HG02798 (cell line): ENCODE data around the gene SERPINA1.
"Not testable (repeated sequence)": the region's sequence is repeated elsewhere in the genome, so short reads cannot be mapped to it uniquely, and the experiment has no call there.

Experiments used
- ATAC-seq: cut with Tn5 transposase; IDR thresholded peaks from one replicate; pipeline ENCODE4 v1.9.1; 2021; ENCODE audit warnings: mild to moderate bottlenecking; ENCODE audit not compliant: unreplicated experiment, poor library complexity

Gene SERPINA1

DNA sequence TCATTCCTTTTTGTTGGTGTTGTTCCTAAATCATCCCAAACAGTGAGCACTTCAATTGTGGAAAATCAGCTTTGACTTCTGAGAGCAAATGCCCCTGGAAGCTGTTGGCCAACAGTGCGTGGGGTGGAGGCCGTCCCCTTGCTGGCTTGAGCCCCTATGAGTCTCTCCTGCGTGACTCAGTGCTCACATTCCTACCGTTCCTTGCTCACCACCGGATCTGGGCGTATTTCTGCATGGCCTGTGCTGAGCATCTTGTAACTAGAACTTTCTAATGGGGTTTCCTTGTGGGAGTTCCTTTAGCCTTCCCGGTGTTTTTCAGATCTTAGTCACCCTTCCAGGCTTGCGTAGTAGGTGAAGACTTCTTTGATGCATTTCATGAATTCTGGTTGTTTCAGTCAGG lies 14.7 kb downstream of the SERPINA1 start:
- ATAC-seq, result no peak

DNA sequence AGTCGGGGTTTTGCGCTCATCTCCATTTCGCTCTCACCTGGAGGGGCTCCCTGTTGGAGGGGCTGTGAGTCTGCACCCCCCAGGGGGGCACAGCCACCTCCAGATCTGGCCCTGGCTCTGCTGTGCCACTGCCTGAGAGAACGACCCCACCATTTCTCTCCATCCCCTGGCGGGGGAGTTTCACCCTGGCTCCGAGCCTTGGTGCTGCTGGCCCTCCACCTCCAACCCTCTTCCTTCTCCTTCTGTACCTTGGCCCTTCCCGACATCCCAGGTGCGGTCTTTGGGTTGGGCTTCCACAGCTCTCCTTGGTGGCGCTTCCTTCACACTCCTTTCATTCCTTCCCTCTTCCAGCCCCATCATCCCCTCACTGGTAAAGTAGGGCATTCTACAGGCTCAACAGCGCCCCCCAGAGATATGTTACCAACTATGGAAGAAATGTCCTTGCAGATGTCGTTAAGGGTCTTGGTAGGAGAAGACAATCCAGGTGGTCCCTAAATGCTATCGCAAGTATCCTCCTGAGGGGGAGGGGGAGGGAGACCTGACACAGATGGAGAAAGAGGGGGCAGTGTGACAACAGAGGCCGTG lies 16.3 kb downstream of the SERPINA1 start:
- no peak for ATAC-seq

DNA sequence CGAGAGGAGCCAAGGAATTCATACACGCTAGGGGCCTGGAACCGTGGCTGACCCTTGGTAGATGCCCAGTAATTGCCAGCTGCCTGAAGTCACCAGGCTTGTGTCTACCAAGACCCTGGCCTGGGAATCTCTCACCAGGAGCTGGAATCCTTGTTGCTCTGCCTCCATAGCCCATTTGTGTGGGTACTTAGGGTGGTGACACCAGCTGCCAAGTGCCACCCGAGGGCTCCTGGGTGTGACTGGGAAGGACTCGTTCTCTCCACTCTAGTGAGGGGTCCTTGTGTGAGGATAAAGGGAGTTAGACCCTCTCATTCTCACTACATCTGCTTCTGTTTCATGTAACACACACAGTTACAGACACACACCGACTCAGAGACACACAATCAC lies 17.9 kb downstream of the SERPINA1 start:
- ATAC-seq, result no peak

DNA sequence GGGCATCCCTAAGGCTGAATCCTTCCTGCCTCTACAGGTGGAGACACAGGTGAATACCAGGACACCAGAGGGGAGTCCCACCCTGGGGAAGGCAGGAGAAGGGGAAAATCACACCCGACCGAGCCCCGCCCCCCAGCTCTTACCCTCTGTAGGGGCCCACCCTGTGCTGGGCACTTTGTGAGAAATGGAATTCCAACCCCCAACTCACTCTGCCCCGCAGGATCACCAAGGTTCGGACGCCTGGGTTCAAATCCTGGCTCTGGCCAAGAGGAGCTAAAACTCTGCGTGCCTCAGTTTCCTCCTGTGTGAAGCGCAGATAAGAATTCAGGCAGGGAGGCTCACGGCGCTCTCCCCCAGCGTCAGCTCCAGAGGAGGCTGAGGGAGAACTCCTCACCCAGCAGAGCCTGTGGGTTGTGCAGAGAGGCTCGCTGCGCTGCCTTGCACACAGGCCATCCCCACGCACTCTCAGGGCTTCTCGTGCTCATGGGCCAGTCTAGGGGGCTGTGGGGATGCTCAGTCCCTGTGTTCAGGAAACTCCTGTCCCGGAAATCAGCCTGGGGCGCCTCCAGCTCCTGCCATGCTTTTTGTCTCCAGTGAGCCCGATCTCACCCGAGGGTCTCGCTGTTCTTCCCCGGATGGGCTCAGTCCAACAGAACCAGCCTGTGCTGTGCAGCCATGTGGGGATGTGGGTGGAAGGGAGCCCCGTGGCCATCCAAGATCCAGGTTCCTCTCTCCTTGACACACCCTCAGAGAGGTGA lies 18.5 kb downstream of the SERPINA1 start:
- ATAC-seq, result not testable (repeated sequence)

DNA sequence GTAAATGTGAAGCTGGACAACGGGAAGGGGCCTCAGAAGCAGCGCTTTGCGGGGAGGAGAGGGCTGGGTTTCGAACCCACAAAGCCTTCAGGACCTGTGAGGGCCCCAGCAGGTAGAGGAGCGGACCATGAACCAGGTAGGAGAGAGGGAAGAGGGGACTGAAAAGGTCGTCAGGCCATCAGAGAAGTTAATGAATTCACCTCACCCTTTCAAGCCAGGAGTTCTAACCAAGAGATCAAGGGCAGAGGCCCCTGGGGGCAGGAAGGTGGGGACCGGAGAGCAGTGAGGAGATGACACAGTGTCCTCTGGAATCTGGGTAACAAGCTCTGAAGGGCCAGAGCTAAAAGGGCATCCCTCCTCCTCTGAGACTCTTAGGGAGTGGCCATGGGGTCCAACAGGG lies 19.4 kb downstream of the SERPINA1 start:
- ATAC-seq, result no peak

DNA sequence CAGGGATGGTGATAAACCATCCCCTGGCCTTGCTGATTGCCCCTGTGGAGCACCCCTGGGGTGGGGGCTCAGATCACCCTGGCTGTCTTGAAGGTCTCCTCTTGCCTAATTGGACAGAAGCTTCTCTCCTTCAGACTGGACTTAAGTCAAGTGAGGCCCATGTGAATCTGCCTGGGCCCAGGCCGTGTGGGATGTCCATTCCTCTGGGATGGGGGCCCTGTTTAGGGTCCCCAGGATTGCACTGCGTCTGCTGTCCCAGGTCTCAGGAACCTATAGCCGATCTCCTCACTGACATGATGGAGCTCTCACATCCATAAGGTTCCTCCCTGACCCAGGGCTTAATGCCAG lies 20.2 kb downstream of the SERPINA1 start:
- no peak for ATAC-seq

DNA sequence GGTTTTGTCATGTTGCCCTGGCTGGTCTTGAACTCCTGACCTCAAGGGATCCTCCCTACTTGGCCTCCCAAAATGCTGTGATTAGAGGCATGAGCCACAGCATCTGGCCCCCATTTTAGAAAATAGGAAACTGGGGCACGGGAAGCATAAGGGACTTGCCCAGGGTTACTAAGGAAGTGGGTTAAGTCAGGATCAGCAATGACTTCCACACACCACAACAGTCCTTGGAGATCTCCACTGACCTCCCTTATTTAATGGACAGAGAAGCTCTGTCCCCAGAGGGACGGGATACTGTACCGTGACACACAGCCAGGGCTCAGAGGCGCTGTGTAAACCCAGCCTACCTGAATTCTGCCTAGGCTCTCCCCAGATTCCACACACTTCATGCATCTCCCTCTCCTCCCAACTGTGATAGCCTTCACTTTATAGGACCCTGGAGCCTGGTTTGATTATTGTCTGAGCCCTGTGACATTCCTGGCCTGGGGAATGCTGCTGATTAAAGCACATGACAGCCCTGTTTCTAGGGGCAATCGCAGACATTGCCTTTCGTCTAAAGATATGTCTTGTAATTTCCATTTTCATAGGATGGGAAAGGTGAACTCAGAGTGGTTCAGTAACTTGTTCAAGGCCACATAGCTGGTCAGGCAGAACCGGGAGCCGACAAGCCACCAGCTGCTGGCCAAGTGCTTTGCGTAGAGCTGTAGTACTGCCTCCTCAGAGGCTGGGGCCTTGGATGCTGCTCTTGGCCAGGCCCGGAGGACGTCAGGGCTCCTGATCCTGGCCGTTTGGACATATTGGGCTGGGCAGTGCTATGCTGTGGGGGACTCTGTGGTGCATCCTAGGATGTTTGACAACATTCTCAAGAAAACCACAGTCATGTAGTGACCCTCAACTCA lies 20.8 kb downstream of the SERPINA1 start:
- no peak for ATAC-seq

DNA sequence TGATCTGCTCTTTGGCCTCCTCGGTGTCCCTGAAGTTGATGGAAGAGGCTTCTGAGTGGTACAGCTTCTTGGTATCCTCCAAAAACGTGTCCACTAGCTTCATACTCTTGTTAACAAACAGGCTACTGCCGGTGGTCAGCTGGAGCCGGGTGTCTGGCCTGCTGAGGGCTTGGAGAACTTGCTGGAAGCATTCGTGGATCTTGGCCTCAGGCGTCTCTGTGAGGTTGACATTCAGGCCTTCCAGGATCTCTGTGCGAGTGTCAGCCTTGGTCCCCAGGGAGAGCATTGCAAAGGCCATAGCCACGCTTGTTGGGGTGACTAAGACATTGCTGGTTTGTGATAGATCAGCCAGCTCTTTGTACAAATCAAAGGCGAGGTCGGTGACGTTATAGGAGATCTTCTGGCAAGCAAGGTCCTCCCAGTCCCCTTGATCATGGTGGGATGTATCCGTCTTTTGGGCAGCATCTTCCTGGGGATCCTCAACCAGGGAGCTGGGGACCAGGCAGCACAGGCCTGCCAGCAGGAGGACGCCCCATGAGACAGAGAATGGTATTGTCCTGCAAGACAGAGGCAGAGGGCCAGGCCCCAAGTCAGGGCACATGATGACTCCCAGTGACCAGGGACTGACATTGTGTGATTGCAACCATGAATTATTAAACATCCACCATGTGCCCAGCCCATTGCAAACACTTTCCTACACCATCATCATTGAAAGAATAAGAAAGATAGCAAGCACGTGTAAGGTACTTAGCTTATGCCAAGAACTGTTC lies 22.1 kb downstream of the SERPINA1 start, which contains the start of gene SERPINA2:
TSS of gene SERPINA2 (minus strand) at position 553 of the 770 bp plus-strand sequence.
- ATAC-seq, result no peak

DNA sequence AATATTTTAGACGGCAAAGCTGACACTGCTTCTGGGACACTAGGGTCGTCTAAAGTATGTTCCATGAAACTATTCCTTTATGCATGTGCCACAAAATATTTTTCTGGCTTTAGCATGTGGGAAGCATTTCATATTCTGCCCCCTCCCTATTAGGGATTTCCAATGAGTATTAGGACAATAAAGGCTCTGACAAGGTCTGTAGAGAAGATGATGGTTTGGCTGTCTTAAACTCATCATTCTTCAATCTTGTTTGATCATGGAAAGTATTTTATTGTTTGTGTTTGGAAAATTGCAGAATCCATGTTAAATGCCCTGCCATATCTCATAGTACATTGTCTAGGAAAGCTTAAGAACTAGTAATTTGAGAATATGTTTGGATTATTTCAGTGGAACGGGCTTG lies 22.8 kb downstream of the SERPINA1 start:
- ATAC-seq, result no peak

DNA sequence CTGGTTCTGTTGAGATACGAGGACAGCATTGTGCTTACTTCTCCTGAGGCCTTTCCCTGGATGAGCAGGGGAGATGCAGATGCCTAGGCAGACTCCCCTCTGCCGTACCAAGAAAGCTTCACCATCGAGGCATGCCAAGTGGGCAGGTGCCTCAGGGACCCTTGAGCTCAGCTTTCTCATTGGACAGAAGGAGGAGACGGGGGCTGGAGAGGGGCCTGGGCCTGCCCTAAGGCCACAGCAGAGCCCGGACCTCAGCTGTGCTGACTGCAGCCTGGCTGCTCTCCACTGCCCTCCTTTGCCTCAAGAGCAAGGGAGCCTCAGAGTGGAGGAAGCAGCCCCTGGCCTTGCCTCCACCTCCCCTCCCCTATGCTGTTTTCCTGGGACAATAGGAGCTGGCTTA lies 23.4 kb downstream of the SERPINA1 start:
- no peak for ATAC-seq

DNA sequence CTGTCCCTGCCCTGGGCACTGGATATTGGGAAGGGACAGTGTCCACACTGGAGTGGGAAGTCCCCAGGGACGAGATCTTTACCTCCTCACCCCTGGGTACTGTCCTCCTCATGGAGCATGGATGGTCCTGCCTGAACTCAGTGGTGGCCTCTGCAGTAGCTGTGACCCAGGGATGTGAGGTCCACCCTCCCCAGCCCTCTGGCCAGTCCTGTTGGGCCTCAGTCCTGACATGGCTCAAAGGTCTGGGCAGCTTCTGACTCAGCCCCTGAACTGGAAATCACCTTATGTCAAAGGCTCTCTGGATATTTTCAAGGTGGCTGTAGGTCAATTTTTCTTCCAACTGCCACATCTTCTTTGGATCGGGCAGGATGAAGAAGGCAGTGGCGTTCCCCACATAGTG lies 24.4 kb downstream of the SERPINA1 start:
- ATAC-seq, result no peak

DNA sequence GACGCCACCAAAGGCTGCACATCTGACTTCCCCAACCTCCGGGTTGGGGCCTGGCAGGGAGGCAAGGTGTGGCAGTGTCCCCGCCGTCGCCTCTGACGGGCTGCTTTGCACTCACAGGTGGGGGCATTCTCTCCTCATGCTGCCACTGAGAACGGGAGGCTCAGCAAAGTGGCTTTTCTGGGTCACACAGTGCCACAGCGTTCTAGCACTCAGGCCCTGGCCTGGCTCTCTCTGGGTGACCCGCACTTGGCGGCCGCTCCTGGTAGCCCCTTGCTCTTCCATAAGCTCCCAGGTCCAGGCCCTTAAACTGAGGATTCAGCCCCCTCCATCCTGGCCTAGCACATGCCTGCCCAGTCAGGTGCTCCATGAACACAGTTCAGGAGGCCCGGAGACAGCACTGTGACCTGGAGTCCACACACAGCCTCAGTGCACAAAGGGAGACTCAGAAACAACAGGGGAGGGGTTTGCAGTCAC lies 25.2 kb downstream of the SERPINA1 start:
- ATAC-seq, result no peak

DNA sequence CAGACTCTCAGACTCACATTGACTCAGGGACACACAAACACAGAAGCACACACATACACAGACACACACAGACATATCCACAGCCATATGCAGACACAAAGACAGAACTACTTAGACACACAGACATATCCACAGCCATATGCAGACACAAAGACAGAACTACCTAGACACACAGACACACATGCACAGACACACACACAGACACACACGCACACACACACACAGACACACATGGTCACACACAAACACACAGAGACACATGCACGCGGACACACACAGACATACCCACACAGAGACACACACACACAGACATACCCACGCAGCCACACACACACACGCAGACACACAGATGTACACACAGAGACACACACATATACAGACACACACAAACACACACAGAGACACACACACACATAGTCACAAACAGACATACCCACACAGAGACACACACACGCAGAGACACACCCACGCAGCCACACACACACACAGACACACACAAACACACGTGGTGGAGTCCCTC lies 25.7 kb downstream of the SERPINA1 start:
- ATAC-seq, result no peak

DNA sequence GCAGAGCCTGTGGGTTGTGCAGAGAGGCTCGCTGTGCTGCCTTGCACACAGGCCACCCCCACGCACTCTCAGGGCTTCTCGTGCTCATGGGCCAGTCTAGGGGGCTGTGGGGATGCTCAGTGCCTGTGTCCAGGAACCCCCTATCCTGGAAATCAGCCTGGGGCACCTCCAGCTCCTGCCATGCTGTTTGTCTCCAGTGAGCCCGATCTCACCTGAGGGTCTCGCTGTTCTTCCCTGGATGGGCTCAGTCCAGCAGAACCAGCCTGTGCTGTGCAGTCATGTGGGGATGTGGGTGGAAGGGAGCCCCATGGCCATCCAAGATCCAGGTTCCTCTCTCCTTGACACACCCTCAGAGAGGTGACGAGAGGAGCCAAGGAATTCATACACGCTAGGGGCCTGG lies 26.7 kb downstream of the SERPINA1 start:
- ATAC-seq, result no peak

DNA sequence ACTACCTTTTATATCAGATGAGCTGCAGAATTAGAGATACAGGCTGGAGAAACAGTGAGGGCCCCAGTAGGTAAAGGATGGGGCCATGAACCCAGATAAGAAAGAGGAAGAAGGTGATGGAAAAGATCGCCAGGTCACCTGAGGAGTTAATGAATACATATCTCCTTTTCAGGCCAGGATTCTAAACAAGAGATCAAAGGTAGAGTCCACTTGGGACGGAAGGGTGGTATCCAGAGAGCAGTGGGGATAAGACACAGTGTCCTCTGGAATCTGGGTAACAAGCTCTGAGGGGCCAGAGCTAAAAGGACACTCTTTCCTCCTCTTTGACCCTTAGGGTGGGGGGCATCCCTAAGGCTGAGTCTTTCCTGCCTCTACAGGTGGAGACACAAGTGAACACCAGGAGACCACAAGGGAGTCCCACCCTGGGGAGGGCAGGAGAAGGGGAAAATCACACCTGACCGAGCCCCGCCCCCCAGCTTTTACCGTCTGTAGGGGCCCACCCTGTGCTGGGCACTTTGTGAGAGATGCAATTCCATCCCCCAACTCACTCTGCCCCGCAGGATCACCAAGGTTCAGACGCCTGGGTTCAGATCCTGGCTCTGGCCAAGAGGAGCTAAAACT lies 27.3 kb downstream of the SERPINA1 start:
- no peak for ATAC-seq

DNA sequence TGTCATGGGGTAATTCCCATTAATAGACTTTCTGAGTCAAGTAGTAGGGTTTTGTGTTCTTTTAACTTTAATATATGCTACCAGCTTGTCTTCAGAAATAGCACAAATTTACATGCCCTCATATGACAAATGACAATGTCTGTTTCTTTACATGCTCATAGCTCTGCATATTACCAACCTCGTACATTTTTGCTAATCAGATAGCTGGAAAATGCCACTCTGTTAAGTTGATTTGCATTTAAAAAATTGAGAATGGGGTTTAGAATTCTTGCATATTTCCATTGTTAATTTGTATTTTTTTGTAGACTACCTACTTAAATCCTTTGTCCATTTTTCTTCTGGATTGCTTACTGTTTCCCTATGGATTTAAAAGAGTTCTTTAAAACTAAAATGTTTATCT lies 31.2 kb downstream of the SERPINA1 start:
- ATAC-seq, result no peak

DNA sequence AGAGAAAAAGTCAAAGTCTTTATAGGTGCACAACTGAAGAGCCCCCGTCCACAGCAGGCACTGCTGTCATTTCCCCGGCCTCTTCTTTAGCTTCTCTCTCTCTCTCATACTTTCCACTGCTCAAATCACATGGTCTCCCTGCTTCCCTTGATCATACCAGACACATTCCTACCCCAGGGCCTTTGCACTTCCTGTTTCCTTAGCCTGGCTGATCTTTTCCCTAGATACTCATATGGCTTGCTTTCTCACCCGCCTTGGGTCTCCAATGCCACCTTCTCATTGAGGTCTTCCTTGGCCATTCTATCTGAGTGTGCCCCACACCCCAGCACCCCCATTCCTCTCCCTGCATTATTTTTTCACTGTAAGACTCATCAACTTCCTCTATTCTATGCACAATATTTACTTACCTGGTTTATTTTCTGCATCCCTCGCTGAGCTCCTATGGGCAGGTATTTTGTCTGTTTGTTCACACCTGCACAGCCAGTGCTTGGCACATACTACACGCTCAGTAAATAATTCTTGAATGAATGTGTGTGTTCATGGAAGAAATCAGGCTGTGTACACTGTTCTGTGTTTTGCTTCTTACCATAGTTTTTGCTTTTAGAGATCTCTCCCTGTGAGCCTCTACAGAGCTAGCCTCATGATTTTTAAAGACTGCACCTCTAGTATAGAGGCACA lies 31.9 kb downstream of the SERPINA1 start:
- ATAC-seq, result no peak

DNA sequence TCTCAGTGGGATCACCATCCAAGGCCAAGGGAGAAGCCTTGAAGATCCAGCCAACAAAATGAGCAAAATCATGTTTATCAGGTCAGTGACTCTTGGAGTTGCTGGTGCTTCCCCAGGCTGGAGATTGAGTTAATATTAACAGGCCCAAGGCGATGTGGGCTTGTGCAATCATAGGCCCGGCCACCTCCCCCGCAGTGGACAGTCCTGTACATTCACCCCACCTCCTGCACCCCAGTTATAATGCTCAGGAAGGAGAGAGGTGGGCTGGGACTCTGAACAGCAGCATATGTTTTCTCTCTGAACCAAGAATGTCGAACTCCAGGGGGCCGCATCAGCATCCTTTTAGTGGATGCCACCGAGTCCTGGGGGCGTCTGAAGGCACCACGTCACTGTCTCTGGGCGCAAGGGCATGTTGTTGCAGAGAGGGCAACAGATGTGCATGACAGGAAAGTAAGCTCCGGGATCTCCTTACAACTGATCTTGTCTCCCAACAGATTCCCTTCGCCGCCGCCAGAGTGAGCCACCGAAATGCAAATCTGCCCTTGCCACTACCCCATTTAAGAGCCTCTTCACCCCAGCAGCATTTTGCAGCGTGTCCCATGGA lies 33.1 kb downstream of the SERPINA1 start:
- ATAC-seq, result no peak
